NOMO-1 treated with dmso at 0.1 percent for 144 hours (cell line): ENCODE results near the gene TTLL8.
"Not testable (repeated sequence)": the region's sequence is repeated elsewhere in the genome, so short reads cannot be mapped to it uniquely, and the experiment has no call there.

Source experiments
- DNase-seq: peaks from one replicate; lab custom pipeline; 2025; ENCODE audit not compliant: unreplicated experiment; lab: John Stamatoyannopoulos, UW

Gene TTLL8

DNA sequence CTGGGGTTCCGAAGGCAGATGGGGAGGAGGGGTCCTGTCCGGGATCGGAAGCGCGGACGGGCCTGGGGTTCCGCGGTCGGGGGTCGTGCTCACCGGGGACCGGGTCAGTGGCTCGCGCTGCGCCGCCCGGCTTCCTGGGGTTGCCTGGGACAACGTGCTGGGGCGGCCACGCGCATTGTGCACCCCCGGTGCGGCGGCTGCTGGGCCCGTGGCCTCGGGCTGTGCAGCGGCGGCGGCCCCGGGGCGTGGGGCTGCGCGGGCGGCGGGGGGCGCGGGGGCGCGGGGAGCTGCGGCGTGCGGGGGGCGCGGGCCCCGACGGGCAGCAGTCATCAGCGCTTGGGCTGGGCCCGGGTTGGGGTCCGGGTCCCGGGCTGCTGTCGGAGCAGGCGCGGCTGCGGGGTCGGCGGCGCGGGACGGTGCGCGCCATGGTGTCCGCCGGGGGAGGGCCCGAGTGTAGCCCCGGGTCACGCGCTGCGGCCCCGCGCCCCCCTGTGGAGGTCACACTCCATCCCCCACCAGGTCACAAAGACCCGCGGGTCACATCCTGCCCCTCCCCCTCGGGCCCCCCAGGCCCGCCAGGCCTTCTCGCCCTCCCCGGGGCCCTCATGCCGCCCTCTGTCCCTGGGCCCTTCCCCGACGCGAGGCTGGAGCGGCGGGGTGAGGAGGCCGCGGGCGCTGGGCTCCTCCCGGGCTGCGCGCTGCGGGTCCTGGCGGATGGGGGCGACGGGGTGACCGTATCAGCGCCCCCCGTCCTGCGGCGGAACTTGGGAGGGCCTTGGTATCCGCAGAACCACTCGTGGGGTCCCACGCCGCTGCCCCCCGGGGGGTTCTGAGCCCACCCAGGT is at the start of gene TTLL8:
TSS of gene TTLL8 (minus strand) at position 238 of the 845 bp plus-strand sequence.
- DNase-seq = no peak

DNA sequence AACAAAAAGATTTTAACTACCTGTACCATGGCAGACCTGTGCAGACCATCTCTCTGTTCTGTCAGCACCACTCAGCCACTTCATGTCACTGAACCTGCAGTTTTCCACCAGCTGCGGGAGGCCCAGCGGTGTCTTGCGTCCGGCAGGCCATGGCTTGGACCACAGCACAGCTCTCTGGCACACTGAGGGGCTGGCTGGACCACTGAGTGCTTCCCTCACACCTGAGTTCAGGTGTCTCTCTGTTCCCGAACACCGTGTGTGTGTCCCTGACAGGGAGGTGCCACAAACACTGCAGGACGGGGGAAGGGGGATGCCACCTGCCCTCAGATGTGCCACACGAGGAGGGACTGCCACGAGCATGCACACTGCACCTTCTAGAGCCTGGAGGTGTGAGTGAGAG is 49.4 kb upstream of the TTLL8 start:
- no peak for DNase-seq

DNA sequence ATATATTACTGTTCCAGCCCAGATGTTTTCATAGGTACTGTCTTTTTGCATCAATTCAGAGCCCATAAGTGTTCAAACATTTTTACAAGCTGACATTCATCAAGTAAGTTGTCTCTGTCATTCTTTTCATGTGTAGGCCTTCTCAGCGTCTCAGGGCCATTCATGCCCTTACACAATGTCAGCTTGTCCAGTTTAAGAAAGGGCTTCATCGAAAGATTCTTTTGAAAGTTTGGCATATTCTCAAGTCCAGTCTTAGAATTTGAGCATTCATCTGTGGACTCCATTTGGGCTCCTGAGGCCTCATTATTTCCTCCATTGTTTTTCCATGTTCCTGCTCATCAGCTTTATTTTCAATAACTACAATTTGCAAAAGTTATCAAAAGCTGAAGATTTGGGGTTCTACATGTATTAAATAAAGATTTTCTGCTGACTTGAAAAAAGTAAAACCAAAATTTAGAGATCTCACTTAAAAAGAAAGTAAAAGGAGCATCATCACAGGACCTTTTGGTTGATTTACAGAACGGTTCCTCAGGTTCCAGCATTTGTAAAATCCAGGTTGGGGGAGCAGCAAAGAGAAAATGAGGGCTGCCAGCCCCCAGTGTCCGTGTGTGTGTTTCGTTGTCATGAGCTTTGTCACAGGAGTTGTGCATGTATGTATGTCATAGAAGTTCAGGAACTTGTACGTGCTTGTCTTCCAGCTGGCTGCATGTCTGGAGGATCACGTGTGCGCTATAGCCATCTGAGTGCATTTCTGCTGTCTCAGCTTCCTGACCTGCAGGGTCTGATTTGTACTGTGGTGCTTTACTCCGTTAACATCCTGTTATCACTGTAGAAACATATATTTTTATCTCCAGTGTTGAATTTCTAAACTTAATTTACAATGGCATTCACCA is 47.4 kb upstream of the TTLL8 start:
- DNase-seq = no peak

DNA sequence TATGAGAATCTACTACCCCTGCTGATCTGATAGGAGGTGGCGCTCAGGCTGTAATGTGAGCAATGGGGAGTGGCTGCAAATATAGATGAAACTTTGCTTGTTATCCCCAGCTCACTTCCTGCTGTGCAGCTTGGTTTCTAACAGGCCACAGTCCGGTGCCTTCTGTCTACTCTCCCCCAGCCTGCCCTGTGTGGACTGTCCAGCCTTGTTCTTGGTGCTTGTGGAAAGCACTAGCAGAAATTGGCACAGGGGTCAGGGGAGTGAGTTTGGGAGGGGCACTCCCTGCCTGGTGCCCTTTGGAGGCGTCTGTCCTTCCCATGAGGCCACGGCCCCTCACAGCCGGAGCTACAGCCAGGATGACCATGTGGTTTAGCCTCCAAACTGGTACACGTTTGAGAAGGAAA is 46.0 kb upstream of the TTLL8 start:
- DNase-seq = no peak

DNA sequence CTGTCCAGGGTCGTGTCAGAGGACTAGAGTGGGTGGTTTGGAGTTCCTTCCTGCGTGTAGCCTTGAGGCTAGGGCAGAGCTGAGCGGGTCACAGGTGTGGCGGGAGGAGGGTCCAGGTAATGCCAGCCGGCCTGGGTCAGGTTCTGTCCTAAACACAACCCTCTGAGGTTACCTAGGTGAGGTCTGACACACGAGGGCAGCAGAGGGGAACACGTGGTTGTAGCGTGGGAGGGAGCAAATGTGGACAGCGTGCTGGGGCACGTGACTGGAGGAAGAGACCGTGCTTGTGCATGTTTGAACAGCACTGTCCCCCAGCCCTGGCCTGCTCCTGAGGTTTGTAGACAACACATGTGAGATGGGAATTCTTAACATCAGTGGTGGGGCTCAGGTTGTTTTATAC is 44.8 kb upstream of the TTLL8 start:
- DNase-seq = no peak

DNA sequence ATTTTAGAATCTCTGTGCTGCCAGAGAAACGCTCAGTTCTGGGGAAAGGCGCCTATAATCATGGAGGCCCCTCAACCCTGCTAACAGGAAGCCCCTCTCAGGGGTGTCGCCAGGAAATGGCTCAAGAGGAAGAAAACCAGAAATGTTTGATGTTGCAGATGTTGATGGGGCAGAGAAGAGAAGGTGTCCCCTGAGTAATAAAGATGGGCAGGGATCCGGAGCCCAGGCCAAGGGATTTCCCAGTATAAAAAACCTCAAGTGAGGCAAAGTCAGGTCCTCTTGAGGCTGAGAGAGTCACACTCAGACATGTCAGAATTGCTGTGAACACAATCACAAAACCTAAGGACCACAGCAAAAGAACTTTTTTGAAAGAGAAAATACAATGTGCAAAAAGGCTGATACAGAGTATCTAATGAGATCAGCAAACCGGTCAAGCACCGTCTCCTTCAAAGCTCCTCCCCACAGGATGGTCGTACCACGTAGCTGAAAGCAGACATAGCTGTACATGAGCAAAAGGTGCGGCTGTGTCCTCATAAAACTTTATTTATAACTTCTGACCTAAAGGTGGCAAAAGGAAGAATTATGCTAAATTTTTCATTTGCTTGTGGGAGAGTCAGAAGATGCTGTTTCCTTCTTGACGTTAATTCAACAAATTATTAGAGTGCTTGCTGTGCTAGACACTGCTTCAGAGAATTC is 43.9 kb upstream of the TTLL8 start:
- no peak for DNase-seq

DNA sequence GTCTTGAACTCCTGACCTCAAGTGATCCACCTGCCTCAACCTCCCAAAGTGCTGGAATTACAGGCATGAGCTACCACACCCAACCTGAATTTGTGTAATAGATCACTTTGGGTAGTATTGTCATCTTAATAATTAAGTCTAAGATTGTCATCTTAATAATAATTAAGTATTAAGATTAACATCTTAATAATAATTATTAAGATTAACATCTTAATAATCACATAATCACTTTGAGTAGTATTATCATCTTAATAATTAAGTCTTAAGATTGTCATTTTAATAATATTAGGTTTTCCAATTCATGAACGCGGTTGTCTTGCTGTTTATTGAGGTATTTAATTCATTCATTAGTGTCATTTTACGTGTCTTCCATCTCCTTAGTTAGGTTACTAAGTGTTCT is 40.0 kb upstream of the TTLL8 start:
- no peak for DNase-seq

DNA sequence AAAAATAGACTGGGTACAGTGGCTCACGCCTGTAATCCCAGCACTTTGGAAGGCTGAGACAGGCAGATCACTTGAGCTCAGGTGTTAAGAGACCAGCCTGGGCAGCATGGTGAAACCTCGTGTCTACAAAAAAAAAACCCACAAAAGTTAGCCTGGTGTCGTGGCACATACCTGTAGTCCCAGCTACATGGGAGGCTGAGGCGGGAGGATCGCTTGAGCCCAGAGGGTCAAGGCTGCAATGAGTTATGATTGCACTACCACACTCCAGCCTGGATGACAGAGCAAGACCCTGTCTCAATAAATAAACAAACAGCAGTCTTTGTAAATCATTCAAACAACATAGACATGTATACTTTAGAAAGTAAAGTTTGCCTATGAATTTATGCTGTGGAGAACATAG is 34.2 kb upstream of the TTLL8 start:
- DNase-seq = no peak

DNA sequence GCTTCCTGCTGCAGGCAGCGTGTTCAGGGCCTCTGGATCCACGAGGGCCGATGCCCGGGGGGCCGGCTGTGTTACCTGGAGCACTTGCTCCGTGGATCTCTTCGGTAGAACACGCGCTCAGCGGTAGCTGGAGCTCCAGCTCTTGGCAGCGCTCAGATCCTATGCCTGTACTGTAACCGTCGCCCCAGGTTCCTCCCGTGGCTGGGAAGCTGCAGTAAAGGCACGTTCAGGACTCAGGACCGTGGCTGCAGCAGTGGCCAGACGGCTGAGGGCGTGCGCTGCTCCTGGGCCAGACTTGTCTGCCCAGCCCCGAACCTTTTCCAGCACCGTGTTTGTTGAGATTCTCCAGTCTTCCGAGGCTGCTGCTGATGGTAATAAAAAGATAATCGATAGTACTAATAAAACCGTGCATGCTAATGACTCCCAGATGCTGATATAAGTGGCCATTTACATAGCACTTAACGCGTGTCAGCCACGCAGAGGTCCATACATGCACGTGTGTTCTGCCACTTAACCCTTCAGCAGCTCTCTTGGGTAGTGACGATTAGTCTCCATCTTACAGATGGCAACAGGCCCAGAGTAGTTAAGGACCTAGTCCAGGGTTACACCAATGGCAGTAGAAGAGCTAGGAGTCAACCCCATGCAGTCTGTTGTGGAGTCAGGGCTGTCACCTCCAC is 33.1 kb upstream of the TTLL8 start:
- DNase-seq = no peak

DNA sequence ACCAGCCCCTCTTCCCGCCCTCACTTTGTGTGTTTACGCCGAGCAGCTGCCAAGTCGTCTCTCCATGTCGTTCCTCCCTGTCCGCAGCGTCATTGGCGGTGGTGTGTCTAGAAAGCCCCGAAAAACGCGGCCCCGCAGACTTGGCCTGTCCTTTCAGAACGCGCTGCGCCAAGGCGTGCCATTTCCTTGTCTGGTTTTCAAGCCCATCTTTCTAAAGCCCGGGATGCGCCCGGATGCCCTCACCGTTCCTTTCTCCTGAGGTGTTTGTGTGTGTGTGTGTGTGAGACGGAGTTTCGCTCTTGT is 32.3 kb upstream of the TTLL8 start:
- DNase-seq = no peak

DNA sequence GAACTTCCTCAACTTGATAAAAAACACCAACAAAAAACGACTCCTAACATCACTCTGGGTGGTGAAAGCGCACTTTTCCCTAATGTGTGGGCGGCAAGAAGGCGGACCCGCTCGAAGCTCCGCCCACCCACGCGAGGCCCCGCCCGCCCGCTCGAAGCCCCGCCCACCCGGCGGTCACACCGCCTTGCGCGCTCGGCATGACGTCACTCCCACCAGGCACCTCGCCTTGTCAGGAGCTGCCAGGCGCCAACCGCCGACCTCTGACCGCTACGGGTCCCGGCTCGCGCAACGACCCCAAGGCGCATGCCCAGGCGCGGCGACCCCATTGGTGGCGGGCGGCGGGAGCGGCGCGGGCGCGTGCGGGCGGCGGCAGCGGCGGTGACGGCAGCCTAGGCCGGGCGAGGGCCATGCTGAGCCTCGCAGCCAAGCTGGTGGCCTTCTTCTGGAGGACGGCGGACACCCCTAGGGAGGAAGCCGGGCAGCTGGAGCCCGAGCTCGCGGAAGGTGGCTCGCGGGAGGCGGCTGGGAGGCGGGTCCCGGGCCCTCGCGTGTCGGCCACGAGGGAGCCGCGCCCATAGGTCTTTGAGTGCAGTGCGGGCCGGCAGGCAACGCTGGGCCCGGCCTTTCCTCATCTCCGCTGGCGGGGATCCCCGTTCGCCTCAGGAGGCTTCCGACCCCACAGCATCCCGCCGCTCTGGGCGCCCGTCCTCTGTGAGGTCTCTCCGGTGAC is 31.7 kb upstream of the TTLL8 start, which contains the start of gene MOV10L1:
TSS of gene MOV10L1 (plus strand) at position 325 of the 730 bp plus-strand sequence. CDS start at position 408, 83 bp downstream.
- no peak for DNase-seq

DNA sequence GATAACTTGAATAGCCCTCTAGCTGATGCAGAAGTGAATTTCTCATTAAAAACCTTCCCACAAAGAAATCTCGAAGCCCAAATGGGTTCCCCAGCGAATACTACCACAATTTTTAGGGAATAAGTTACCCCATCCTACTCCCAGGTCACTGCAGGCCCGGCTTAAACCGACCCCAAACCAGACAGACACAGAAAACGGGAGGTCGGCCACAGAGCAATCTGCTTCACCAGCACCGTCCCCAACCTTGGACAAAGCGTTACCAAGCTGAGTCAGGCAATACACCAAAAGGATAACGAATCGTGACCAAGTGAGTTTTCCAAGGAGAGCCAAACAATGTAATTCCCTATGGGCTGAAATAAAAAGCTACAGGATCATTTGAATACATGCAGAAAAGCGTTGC is 31.1 kb upstream of the TTLL8 start:
- no peak for DNase-seq

DNA sequence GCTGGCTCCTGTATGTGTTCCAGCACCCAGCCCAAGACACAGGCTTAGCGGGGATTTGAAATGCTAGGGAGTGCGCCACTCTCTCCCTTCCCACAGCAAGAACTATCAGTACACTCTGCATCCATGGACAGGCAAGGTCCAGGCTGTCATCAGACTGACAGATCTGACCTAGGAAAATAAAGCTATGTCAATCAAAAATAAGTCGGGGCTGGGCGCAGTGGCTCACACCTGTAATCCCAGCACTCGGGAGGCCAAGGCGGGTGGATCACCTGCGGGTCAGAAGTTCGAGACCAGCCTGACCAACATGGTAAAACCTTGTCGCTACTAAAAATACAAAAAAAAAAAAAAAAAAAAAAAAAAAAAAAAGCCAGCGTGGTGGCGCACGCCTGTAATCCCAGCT is 30.0 kb upstream of the TTLL8 start:
- DNase-seq = no peak

DNA sequence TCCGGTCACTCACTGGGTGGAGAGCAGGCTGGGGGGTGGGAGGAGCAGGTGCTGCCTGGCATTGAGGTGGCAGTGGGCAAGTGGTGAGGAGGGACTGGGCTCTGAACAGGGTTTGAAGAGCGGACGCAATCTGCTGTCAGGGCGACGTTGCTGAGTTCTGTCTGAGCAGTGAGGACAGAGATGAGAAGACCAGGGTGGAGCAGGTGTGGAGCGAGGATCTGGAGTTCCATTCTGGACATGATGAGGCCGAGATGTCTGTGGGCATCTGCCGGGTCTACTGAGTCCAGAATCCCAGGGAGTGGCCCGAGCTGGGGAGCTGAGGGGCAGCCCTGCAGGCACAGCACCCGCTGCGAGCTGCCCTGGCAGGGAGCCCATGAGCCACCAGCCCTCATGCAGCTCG is 29.5 kb upstream of the TTLL8 start:
- DNase-seq = no peak

DNA sequence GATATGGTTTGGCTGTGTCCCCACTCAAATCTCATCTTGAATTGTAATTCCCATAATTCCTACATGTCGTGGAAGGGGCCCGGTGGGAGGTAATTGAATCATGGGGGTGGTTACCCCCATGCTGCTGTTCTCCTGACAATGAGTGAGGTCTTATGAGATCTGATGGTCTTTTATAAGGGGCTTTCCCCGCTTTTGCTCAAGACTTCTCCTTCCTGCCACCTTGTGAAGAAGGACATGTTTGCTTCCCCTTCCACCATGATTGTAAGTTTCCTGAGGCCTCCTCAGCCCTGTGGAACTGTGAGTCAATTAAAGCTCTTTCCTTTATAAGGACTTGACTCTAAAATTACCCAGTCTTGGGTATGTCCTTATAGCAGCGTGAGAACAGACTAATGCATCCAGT is 28.9 kb upstream of the TTLL8 start:
- not testable (repeated sequence) for DNase-seq

DNA sequence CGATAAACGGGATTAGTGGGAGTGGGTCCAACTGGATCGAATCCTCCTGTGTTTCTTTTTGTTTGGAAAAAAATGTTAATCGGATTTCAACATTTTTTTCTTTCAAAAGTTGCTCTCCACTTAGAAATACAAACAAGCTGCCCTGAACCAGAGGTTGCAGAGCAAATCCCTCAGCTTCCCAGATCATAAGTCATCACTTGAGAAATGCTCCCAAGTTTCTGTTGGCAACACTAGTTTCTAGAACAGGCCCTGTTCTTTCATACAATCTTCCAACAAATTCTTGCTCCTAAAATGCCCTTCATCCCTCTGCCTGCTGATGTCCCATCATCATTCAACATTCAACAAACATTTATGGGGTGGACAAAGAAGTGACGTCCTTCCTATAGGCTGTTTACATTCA is 28.4 kb upstream of the TTLL8 start:
- DNase-seq = no peak

DNA sequence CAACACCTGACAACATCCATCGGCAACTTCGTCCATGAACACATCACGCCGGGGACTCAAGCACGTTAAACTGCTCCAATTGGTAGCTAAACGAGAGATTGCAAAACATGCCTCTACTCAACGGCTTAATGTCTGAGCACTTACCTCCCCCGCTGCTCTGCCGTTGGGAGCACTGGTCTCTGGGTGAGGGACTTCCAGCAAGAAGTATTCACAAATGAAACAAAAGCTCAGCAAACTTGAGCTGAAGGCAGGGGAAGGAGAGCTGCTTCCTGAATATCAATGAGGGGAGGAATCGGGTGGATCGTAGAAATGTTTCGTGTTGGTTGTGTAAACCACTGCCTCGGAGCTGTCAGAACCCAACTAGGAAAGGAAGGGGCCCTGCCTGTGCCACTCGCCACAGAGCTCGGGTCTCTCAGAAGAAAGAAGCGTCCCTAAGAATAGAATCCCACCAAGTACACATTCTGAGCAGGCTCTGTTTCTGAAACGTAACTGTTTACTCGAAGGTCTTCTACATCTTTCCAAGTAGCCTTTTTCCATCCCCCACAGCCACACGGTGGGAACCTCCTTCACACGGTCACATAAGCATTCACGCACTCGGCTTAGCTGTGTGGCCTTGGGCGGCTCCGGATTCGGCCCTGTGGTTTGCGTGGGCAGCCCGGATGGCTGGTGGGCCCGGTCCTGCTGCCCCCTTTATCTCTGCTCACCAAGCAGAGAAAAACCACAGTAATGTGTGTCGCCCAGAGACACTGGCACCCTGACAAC is 27.3 kb upstream of the TTLL8 start, which contains the start of gene MLC1:
TSS of gene MLC1 (minus strand) at position 216 of the 762 bp plus-strand sequence. CDS start 524 bp downstream, outside the sequence.
- DNase-seq = peak; percentile 68

DNA sequence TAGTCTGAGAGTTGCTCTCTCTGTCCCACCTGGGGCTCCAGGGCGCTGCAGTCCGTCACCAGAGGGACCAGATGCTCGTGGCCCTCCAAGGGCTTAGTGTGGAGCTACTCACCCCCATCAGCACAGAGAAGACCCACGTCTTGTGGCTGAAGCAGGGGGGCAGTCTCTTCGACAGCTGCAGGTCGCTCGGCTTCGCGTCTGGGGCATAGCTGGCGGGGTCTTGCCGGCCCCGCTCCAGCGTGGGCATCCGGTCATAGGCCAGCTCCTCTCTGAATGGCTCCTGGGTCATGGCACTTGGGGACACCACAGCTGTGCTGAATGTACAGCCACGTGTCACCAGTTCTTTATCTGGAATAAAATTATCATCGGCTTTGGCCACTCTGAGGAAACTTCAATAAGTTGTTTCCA is 26.5 kb upstream of the TTLL8 start:
- no peak for DNase-seq

DNA sequence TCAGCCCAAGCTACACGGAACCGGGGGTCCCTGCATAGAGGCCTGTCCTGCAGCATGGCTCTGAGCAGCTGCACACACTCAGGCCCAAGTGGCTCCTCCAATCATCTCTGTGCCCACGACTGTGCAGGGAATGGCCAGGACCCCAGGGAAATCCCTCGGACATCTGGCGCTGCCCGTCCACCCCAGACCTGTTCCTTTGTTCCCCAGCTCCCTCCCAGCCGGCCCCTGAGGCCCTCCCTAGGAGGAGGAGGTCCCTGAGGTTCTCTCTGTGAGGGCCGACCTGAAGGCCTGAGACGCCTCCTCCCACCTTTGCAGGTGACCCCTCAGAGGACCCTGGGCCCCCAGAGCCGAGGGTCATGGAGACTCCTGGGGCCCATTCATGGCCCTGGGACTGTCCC is 26.0 kb upstream of the TTLL8 start:
- DNase-seq = no peak
